Stimulated activated CD8-positive, alpha-beta memory T cell treated with anti-CD3 and anti-CD28 coated beads, Interleukin-4, amount 100 ng/mL, for 48 hours (primary cell): ENCODE measurements around the gene CYP1A2.
"Not testable (repeated sequence)": the region's sequence is repeated elsewhere in the genome, so short reads cannot be mapped to it uniquely, and the experiment has no call there.

Experiments
- DNase-seq: peaks from one replicate; pipeline ENCODE4 v3.0.0-alpha.2; 2020

The CYP1A2 gene

DNA sequence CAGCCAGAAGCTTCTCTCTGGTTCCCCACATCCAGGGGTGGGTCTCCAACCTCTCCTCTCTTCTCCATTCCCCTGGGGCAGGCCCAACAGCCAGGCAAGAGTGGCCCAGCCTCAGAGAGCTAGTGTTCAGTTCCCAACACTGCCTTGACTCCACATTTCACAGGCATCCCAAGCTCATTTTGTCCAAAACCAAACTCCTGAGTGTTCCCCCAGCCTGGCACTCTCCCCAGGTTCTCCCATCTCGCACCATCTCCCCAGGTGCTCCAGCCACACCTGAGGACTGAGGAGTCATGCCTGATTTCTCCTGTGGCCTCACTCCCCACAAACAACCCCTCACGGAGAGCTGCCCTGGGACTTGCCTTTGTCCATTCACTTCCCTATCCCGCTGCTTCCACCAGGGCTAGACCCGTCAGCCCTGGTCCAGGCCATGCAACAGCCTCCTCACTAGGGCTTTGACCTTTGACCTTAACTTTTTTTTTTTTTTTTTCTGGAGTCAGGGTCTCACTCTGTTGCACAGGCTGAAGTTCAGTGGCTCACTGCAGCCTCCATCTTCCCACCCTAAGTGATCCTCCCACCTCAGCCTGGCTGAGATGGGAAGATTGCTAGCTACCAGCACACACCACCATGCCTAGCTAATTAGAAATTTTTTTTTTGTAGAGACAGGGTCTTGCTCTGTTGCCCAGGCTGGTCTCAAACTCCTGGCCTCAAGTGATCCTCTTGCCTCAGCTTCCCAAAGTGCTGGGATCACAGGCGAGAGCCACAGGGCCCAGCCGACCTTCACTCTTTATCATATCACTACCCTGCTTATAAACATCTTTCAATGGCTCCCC, 29.3 kb downstream of the CYP1A2 start:
- no peak for DNase-seq

DNA sequence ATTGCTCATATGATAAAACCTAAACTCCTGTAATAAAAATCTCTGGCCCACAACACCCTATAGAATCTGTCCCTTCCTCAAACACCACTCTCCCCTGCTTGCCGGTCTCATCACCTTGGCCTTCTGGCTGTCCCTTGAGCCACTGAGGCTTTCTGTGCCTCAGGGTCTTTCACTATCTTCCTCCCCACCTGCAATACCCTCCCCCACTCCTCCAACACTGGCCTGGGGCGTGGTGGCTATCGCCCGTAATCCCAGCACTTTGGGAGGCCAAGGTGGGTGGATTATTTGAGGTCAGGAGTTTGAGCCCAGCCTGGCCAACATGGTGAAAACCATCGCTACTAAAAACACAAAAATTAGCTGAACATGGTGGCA, 29.9 kb downstream of the CYP1A2 start:
- no peak for DNase-seq

- DNase-seq: no peak
Observed at GRCh38 chr15:74779162-74779648, 30.6 kb downstream of the CYP1A2 start.

- peak; percentile 63 for DNase-seq
Observed at GRCh38 chr15:74780523-74781430, 32.1 kb downstream of the CYP1A2 start.

DNA sequence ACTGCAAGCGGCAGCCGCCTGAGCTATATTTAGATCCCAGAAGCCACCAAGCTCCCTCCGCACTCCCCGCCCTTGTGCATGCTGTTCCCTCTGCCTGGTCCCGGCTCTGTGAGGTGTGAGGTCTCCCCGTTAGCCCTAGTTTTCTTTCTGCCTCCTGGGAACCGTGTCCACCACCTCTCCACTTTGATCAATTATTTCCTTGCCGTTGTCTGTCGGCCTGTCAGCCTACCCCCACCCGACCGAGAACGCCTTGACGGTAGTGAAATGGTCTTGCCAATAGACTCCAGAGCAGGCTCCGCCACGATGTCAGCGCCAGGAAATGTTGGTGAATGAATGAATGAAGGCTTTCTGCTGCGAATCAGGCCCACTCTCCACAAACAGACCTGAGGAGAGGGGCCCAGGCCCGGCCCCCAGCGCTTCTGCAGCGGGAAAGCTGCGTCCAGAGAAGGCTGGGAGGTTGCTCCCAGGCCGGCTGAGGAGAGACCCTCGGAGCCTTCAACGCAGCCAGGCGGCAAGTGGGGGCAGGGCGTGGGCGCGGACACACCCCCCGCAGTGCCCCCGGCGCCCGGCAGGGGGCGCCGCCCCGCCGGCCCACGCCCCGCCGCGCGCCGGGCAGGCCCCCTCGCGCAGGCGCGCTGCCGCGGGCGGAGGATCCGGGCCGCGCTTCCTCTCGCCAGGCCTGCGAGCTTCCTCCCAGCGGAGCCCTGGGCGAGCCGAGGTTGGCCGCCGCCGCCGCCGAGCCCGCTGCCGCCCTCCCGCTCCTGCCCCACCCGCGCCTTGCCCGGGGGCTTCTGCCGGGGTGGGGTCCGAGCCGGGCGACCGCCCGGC, 33.0 kb downstream of the CYP1A2 start, which contains the start of gene CSK:
TSS of gene CSK (plus strand) at position 650 of the 828 bp plus-strand sequence. CDS start 16,218 bp downstream, outside the sequence.
- DNase-seq: peak; percentile 79

DNA sequence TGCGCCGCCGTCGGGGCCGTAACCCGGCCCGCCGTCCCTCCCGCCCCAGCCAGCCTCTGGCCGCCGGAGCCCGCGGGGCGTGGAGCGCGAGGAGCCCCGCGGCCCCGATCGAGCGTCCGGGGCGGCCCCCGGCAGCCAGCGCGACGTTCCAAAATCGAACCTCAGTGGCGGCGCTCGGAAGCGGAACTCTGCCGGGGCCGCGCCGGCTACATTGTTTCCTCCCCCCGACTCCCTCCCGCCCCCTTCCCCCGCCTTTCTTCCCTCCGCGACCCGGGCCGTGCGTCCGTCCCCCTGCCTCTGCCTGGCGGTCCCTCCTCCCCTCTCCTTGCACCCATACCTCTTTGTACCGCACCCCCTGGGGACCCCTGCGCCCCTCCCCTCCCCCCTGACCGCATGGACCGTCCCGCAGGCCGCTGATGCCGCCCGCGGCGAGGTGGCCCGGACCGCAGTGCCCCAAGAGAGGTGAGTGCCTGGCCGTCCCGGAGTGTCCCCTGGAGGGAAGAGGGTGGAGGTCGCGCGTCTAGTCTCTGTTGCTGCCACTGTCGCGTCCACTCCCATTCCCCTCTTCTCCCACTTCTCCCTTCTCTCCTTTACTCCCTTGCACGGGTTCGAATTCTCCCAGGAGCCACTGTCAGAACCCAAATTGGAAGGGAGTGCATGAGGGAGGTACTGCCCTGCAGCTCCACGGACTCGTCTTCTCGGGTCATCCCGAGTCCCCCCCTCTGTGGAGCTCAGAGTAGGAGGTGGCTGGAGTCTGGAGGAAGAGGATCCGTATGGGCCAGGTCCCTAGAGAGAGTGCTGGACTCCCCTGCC, 33.8 kb downstream of the CYP1A2 start:
- peak; percentile 68 for DNase-seq

DNA sequence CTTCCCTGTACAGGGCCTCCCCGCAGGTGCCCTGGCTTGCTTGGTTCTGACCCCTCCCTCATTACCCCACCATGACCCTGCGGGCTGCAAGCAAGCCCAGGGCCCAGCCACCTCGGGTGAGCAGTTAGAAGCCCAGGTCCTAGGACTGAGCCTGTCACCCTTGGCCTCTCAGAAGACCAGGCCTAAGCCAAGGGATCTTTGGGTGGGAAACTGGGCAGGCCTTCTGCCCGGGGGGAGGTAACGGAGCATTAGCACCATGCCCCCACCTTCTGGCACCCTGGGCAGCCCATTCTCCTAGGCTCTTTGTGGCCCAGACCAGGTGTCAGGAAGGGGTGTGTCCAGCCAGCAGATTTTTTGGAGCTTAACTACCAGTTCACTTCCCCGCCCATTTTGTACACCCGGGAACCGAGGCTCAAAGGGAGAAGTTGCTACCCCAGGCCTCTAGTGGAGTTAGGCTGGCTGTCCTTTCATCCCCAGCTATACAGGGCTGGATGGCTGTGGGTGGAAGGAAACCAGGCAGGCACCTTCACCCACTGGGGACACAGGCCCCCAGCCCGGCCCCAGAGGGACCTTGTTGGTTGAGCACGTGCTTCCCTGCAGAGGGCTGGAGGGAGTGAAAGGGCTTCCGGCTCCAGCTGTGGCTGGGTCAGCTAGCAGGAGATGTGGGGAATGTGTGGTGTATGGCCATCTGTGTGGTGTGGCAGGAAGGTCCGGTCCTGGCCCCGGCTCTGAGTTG, 34.6 kb downstream of the CYP1A2 start:
- peak; percentile 59 for DNase-seq

DNA sequence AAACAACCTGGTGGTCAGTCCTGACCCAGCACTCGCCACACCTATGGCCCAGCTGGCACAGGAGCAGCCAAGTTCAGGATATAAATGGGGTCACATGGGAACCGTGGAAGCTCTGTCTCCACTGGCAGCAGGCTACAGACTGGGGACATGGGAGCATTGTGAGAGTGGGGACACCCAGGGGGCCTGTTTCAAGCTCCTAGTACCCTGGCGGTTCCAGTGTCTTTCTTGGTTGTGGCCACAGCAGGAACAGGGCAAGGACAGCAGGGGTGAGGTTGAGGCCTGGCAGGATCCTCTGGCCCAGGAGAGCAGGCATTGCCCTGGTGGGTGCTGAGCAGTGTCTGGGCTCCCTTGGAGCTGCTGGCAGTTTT, 35.1 kb downstream of the CYP1A2 start:
- DNase-seq: no peak

DNA sequence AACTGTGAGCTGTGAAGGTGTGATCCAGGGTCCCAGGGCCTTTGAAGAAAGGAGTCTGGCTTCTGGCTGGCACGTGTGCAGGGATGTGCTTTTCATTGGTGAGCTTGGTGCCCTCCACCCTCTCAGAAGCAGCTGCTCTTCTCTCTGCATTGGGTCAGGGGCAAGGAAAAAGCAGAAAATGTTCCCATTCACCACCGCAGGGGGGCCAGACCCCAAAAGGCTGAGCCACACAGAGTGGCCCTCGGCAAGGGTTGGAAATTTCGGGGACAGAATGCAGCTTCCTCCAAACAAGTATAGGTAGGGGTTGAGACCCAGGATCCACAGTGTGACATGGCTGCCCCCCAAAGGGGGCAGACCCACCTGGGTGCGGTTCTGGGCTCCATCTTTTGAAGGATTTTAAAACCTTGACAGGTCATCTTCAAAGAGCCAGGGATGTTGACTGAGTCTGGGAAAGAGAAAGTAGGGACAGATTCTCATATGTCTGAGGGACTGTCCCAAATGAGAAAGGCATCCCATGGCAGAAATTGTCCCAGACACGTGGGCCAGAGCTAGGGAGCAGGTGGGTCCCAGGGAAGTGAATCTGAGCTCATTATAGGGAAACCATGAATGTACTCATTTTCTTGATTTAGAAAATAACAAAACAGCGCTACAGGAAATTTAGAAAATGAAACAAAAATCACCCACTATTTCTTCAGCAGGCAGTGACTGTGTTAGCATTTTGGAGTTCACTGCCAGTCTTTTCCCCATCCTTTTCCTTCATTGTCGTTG, 36.0 kb downstream of the CYP1A2 start:
- no peak for DNase-seq

DNA sequence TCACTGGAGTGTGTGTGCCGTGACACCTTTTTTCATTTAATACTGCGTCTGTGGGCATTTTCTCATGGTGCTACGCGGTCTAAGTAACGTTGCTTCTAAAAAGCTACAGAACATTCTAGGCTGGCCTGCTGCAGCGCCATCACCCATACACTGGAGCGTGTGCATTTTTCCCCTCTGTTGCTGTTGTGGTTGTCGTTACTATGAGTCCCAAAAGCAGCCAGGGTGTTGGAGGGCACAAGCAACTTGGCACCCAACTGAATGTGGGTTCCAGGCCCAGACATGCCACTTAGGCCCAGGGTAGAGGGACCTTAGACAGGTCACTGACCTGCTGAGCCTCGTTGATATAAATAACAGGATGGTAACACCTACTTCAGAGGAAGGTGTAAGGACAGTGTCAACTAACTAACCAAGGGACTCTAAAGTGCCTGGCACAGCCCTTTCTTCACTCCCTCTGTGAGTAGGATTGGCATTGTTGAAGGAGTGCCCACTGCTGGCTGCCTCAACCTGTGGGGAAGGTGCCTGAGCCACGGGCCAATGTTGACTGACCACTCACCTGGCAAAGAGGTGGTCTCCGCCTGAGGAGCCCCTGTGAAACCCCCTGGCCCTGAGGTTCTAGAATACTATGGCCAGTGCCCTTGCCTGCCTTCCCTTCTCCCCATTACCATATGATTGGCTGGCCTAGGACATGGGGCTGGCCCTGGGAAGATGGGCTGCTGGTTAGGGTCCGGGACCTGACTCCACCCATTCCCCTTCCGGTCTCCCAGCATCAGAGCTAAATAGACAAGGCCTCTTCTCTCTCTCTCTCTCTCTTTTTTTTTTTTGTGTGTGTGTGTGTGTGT, 36.8 kb downstream of the CYP1A2 start:
- peak; percentile 63 for DNase-seq

DNA sequence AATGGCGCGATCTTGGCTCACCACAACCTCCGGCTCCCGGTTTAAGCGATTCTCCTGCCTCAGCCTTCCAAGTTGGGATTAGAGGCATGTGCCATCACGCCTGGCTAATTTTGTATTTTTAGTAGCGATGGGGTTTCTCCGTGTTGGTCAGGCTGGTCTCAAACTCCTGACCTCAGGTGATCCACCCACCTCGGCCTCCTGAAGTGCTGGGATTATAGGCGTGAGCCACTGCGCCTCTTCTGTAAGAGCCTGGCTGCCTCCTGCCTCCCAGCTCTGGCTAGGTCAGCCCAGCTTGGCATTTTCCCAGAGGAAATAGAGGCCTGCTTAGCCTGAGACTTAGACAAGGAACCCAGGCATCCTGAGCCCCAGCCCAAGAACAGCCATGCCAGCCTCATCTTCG, 37.4 kb downstream of the CYP1A2 start:
- DNase-seq: not testable (repeated sequence)

- DNase-seq: peak; percentile 57
Observed at GRCh38 chr15:74786551-74787165, 38.0 kb downstream of the CYP1A2 start.

- DNase-seq: peak; percentile 94
Observed at GRCh38 chr15:74787251-74788041, 38.8 kb downstream of the CYP1A2 start.

DNA sequence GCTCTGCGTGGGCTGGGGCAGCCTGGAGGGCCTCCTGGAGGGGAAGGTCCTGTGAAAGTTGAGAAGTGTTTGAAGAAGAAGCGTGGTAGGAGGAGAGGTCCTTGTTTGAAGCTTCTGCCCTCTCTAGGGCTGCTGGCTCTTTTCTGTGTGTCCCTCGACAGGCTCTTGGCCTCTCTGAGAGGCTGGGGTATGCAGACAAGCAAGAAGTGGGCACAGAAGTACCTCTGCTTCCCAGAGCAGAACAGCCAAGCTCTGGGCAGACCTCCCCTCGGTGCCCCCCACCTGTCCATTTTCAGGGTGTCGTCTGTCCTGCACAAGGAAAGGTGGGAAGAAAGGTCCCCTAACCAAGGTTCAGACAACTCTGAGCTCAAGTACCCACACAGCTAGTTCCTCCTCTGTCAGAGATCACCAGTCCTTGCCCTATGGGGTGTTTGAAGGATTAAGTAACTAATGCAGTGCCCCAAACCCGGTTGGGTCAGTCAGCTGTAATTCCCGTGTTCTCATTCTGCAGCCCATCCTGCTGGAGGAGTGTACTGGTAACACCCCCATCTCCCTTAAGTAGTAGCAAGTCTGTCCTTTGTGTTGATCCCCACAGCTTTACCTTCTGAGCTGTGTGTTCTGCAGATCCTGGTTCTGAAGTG, 39.5 kb downstream of the CYP1A2 start:
- no peak for DNase-seq

GRCh38 chr15:74788683-74789151, 40.1 kb downstream of the CYP1A2 start:
- peak; percentile 65 for DNase-seq

DNA sequence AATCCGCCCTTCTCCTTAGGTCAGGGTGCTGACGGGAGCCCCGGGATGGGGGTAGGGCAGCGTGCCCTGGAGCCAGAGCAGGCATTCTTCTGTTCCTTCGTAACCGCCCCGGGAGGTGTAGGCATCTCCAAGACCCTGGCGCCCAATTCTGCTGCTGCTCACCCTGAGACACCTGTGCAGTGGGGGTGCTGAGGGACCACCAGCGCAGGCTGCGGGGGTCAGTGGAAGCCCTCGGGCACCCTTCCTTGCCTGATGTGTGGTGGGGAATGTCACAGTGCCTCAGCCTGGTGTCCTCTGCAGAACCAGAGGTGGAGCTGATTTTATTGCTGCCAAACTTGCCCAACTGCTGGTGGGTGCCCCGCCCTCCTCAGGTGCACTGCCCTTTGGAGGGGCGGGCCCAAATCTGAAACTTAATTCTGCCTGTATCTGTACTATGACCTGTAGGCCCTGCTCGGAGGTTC, 40.6 kb downstream of the CYP1A2 start:
- no peak for DNase-seq

DNA sequence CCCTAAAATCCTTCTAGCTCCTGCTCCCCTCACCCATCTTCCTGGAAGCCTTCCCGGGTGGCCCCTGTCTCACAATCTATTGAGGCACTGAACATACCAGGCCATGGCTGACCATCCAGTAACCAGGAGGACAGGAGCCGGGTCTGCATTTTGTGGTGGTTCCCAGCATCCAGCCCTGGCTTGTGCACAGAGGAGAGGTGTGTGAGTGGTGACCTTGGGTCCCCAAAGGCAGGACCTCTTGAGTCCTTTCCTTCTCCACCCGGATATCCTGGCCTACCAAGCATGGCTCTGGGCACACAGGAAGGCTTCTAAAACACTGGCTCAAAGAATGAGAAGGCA, 41.1 kb downstream of the CYP1A2 start:
- DNase-seq: no peak
